ENCODE data around the gene HIPK1. TPM values are rescaled to one million over a fixed set of nuclear protein-coding genes. Genes with fewer than 3 reads are reported as not detected.

Gene HIPK1
- total RNA-seq, 1 donor from 2014 or later, result 62.0 TPM

GRCh38 chr1:113972954-113973353 lies 43.8 kb downstream of the HIPK1 start:
- Mint-ChIP-seq H3K27ac (no peak overlapping the region), H3K4me1 (ENCODE audit: unreplicated experiment) (peaks cover 11% of the 10 kb centered on the region), H3K4me3 (no peak overlapping the region), H3K36me3 (peaks cover 38% of the 10 kb centered on the region), H3K27me3 (no peaks in the 10 kb centered on the region), H3K9me3 (no peaks in the 10 kb centered on the region)
- TF ChIP-seq, protein P1, sequence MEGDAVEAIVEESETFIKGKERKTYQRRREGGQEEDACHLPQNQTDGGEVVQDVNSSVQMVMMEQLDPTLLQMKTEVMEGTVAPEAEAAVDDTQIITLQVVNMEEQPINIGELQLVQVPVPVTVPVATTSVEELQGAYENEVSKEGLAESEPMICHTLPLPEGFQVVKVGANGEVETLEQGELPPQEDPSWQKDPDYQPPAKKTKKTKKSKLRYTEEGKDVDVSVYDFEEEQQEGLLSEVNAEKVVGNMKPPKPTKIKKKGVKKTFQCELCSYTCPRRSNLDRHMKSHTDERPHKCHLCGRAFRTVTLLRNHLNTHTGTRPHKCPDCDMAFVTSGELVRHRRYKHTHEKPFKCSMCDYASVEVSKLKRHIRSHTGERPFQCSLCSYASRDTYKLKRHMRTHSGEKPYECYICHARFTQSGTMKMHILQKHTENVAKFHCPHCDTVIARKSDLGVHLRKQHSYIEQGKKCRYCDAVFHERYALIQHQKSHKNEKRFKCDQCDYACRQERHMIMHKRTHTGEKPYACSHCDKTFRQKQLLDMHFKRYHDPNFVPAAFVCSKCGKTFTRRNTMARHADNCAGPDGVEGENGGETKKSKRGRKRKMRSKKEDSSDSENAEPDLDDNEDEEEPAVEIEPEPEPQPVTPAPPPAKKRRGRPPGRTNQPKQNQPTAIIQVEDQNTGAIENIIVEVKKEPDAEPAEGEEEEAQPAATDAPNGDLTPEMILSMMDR (conservative IDR thresholded peaks at IDR 0.05), result no peak
- DNase-seq (ENCODE audit: extremely low spot score, unreplicated experiment), result no peak

- DNase-seq (ENCODE audit: extremely low spot score, unreplicated experiment), result no peak
- Mint-ChIP-seq H3K27ac (no peak overlapping the region), H3K9me3 (no peaks in the 10 kb centered on the region), H3K36me3 (peaks cover 24% of the 10 kb centered on the region), H3K4me3 (no peak overlapping the region), H3K27me3 (no peaks in the 10 kb centered on the region), H3K4me1 (ENCODE audit: unreplicated experiment) (peaks cover 35% of the 10 kb centered on the region)
- TF ChIP-seq, protein P1 (conservative IDR thresholded peaks at IDR 0.05), result no peak
These were observed 46.2 kb downstream of the HIPK1 start for GRCh38 chr1:113975211-113975895.

- Mint-ChIP-seq H3K27me3 (no peaks in the 10 kb centered on the region), H3K27ac (peak overlapping the region; percentile 7), H3K4me1 (ENCODE audit: unreplicated experiment) (peaks cover 46% of the 10 kb centered on the region), H3K36me3 (peaks cover 24% of the 10 kb centered on the region), H3K4me3 (no peak overlapping the region), H3K9me3 (no peaks in the 10 kb centered on the region)
- DNase-seq (ENCODE audit: extremely low spot score, unreplicated experiment), result no peak
- TF ChIP-seq, protein P1 (conservative IDR thresholded peaks at IDR 0.05), result peak; percentile 78
These were observed 47.6 kb downstream of the HIPK1 start for GRCh38 chr1:113976609-113977278.

DNA sequence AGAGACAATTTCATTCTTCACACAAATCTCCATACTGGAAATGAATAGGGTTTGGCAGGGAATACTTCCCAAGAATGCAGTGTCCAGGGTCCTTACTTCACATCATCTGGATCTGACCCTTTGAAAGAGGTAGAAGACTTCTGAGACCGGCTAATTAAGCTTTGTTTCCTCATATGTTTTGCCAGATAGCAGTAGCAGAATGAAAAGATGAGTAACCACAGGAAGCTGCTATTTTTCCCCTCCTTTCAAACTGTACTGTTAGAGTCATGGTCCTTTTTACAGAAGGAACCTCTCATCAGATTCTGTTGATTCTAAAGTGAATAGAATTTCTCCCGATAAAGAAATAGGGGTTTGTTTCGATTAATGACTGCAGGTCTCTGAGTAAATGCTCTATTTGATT lies 48.8 kb downstream of the HIPK1 start:
- DNase-seq (ENCODE audit: extremely low spot score, unreplicated experiment), result no peak
- no peak overlapping the region for H3K27ac Mint-ChIP-seq
- H3K9me3 Mint-ChIP-seq, result no peaks in the 10 kb centered on the region
- H3K4me3 Mint-ChIP-seq, result no peak overlapping the region
- H3K4me1 Mint-ChIP-seq (ENCODE audit: unreplicated experiment), result peaks cover 57% of the 10 kb centered on the region
- TF ChIP-seq, protein P1 (conservative IDR thresholded peaks at IDR 0.05), result no peak
- peaks cover 17% of the 10 kb centered on the region for H3K36me3 Mint-ChIP-seq
- H3K27me3 Mint-ChIP-seq, result no peaks in the 10 kb centered on the region

DNA sequence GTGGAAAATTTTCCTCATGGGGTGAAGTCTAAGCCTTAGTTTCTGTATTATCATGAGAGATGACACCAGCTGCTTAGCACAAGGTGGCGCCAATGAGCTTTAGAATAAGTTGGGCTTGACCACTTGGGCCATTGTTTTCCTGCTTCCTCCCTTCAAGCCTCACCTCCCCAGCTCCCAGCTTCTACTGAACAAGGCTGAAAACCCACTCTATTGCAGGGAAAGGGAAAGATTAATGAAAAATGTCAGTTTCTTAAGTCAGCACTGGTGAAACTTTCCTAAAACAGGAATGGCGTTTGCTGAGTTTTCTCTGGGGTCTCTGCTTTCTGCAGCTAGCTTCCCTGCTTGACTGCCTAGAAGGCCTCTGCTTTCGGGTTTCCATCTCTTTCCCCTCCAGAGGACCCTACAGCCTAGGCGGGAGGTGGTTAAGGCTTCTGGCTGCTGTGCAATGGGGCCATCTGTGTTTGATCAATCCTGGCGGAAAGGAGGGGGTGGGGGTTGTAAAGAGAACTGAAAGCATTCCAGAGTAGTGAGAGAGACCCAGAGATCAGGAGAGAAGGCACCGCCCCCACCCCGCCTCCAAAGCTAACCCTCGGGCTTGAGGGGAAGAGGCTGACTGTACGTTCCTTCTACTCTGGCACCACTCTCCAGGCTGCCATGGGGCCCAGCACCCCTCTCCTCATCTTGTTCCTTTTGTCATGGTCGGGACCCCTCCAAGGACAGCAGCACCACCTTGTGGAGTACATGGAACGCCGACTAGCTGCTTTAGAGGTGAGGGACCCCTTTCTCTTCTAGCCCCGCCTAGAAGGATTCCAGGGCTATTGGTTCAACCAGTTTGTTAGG lies 50.0 kb downstream of the HIPK1 start, which contains the start of gene OLFML3:
OLFML3 (plus strand) TSS at position 612 of the 840 bp plus-strand sequence; CDS start at position 655, 43 bp downstream.
- Mint-ChIP-seq H3K36me3 (peaks cover 13% of the 10 kb centered on the region), H3K27ac (peak within 1 kb of the TSS; percentile 89), H3K4me3 (peak within 1 kb of the TSS; percentile 83), H3K9me3 (no peaks in the 10 kb centered on the region), H3K4me1 (ENCODE audit: unreplicated experiment) (peaks cover 68% of the 10 kb centered on the region), H3K27me3 (no peaks in the 10 kb centered on the region)
- TF ChIP-seq, protein P1 (conservative IDR thresholded peaks at IDR 0.05), result peak; percentile 81
- DNase-seq (ENCODE audit: extremely low spot score, unreplicated experiment), result peak; percentile 82

Measured in type B pancreatic cell (in vitro differentiated cells).